T-helper 22 cell (primary cell): Measurements from ENCODE around the gene UTP25.
"Not testable (repeated sequence)": the region's sequence is repeated elsewhere in the genome, so short reads cannot be mapped to it uniquely, and the experiment has no call there.

Experiments used
- DNase-seq: peaks from one replicate; pipeline ENCODE4 v3.0.0-alpha.2; 2020; ENCODE audit warnings: low read depth

UTP25 gene

GRCh38 chr1:209873067-209873799 is 45.5 kb downstream of the UTP25 start:
- no peak for DNase-seq

- no peak for DNase-seq
Measured at GRCh38 chr1:209875515-209875914, 47.7 kb downstream of the UTP25 start.

GRCh38 chr1:209876078-209876800 is 48.5 kb downstream of the UTP25 start:
- DNase-seq = no peak

GRCh38 chr1:209877087-209877764 is 49.5 kb downstream of the UTP25 start:
- no peak for DNase-seq

GRCh38 chr1:209878964-209879363 is 51.2 kb downstream of the UTP25 start:
- DNase-seq = no peak

- DNase-seq = no peak
Measured at GRCh38 chr1:209879539-209879938, 51.8 kb downstream of the UTP25 start.

- DNase-seq = no peak
Measured at GRCh38 chr1:209880031-209880430, 52.3 kb downstream of the UTP25 start.

GRCh38 chr1:209881619-209882018 is 53.8 kb downstream of the UTP25 start:
- DNase-seq = no peak

- no peak for DNase-seq
Measured at GRCh38 chr1:209882286-209882685, 54.5 kb downstream of the UTP25 start.

- DNase-seq = no peak
Measured at GRCh38 chr1:209882942-209883340, 55.2 kb downstream of the UTP25 start.

- no peak for DNase-seq
Measured at GRCh38 chr1:209883341-209883971, 55.7 kb downstream of the UTP25 start.

- no peak for DNase-seq
Measured at GRCh38 chr1:209884249-209884648, 56.5 kb downstream of the UTP25 start.

- no peak for DNase-seq
Measured at GRCh38 chr1:209884665-209885117, 56.9 kb downstream of the UTP25 start.

- DNase-seq = no peak
Measured at GRCh38 chr1:209885403-209886218, 57.8 kb downstream of the UTP25 start.

- DNase-seq = no peak
Measured at GRCh38 chr1:209886219-209886536, 58.4 kb downstream of the UTP25 start.

GRCh38 chr1:209888291-209889076 is 60.7 kb downstream of the UTP25 start:
- not testable (repeated sequence) for DNase-seq

- no peak for DNase-seq
Measured at GRCh38 chr1:209889077-209889418, 61.3 kb downstream of the UTP25 start.

GRCh38 chr1:209890641-209891330 is 63.0 kb downstream of the UTP25 start:
- no peak for DNase-seq

GRCh38 chr1:209893751-209894150 is 66.0 kb downstream of the UTP25 start:
- DNase-seq = no peak

GRCh38 chr1:209895709-209896108 is 67.9 kb downstream of the UTP25 start:
- DNase-seq = no peak
